ENCODE data around the gene FREM1. TPM values are rescaled to one million over a fixed set of nuclear protein-coding genes. Genes with fewer than 3 reads are reported as not detected.

Gene FREM1
- total RNA-seq, result 0.11 and 1.1 TPM in 2 replicates

DNA sequence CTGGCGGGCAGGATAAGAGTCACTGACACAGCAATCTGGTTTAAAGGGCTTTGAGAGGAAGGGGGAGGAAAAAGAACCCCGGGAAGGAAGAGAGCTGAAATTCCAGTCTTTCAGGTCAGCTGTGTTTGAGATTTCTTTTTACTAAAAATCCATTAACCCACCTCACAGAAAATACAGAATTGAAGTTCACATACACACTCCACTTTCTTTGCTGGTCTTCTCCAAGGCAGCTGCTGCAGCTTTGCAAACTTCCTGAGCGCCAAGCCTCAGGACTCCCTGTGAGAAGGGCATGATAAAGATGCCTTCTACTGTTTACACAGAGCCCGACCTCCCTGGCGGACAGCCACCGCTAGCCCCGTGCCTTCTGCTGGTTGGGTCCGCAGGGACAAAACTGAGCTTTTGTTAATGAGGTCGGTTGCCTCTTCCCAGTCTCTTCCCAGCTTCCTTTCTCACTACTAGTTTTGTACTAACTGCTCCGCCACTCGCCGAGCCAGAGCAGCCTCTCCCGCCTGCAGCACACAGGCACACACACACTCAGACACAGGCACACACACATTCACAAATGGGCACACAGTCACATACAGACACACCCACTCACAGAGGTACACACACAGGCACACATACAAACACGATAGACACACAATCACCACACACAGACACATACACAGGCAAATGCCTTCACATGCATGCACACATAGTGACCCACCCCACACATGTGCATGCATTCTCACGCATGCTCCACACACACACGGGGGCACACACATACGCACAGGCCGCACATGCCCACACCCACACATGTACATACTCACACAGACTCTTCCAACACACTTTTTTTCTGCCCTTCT lies at the start of gene FREM1:
Gene FREM1, minus strand, starts transcription at position 468 of the 845 bp plus-strand sequence. CDS start 41,451 bp downstream, outside the sequence.

DNA sequence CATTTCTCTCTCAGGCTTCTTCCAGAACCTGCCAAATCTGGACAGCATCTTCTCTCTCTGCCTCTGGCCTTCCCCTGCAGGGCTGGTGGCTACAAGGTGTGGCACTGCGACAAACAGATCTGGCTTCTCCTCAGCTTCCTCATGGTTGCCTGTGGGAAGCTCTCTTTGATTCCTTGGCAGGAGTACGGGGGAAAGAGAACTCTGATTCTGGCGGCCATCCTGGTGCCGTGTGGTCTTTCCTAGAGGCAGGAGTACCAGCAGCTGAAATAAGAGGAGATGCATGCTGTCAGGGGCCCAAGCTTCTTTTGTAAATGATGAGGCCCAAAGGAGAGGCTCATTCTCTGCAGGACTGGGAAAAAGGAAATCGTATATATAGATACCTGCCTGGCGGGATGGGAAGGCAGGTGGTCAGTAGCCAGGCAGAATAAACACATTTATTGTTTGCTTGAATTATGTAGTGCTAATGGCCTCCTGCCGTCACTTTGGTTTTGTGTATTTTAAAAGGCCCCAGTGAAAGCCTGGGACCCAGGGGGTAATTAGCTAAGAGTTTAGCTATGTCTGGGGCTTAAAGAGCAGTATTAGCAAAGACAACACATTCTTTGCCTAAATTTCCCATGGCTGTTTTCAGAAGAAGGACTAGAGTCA lies 187.7 kb downstream of the FREM1 start, which contains the start of gene CER1:
Gene CER1, minus strand, starts transcription at position 343 of the 645 bp plus-strand sequence. Its CDS starts 61 bp downstream, at position 282.

DNA sequence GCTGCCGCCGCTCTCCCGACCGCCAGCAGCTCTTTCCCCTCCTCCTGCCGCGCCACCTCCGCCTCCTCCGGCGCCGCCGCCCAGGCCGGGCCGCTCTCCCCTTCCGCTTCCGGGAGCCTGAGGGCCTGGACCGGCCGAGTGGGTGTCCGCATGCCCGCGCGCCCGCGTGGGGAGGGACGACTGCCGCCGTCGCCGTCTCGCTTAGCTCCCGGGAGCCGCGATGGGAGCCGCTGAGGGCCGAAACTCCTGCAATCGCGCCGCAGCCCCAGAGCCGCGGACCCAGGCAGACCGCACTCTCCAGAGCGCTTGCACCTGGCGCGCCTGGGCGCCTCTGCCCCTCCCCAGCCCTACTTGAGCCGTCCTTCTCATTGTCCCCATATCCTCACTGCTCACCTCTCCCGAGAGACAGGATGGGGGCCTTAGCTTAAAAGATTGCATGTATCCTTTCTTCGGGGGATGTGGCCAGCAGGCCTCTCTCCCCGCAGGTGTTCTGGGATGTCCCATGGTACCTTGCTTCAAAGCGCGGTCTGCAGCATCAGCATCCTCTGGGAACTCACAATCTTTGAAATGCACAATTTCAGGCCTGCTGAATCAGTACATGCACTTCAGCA lies 216.9 kb downstream of the FREM1 start, which contains the start of gene ZDHHC21:
Gene ZDHHC21, minus strand, starts transcription at position 182 of the 611 bp plus-strand sequence. CDS start 19,092 bp downstream, outside the sequence.

Other genes with a start within 250 kb of the FREM1 start
- 12.4 and 14.5 TPM in 2 replicates for gene ZDHHC21, start 217.0 kb downstream of the FREM1 start, total RNA-seq
- not detected in 2 replicates for gene CER1, start 187.7 kb downstream of the FREM1 start, total RNA-seq

All from uterine smooth muscle cell (primary cell).